Parathyroid adenoma (tissue), 2 donors: ENCODE data around the gene ARHGEF1.

Experiments used
- H2AFZ ChIP-seq: fragments of 300-600 bp; sonication (generic); one replicate; pipeline ENCODE4 v1.7.0; 2017; ENCODE audit warnings: antibody characterized with exemption, mild to moderate bottlenecking
- H3K27ac ChIP-seq: fragments of 300-600 bp; sonication (generic); one replicate; pipeline ENCODE4 v1.7.0; 2017
- H3K27me3 ChIP-seq: fragments of 300-600 bp; sonication (generic); one replicate; pipeline ENCODE4 v1.7.0; 2017; ENCODE audit warnings: low read length; ENCODE audit not compliant: control insufficient read depth, insufficient read depth
- H3K36me3 ChIP-seq: fragments of 300-600 bp; sonication (generic); one replicate; pipeline ENCODE4 v1.7.0; 2017; ENCODE audit warnings: low read length; ENCODE audit not compliant: control insufficient read depth, insufficient read depth
- H3K4me1 ChIP-seq: fragments of 300-600 bp; sonication (generic); one replicate; pipeline ENCODE4 v1.7.0; 2017; ENCODE audit warnings: control low read depth
- H3K4me2 ChIP-seq: fragments of 300-600 bp; sonication (generic); one replicate; pipeline ENCODE4 v1.7.0; 2017; ENCODE audit warnings: low read length
- H3K4me3 ChIP-seq: fragments of 300-600 bp; sonication (generic); one replicate; pipeline ENCODE4 v1.7.0; 2017; ENCODE audit warnings: low read depth, low read length
- H3K79me2 ChIP-seq: fragments of 300-600 bp; sonication (generic); one replicate; pipeline ENCODE4 v1.7.0; 2017; ENCODE audit warnings: control low read depth
- H3K9ac ChIP-seq: fragments of 300-600 bp; sonication (generic); one replicate; pipeline ENCODE4 v1.7.0; 2017; ENCODE audit warnings: mild to moderate bottlenecking
- H3K9me3 ChIP-seq: fragments of 300-600 bp; sonication (generic); one replicate; pipeline ENCODE4 v1.7.0; 2017; ENCODE audit warnings: low read length; ENCODE audit not compliant: control insufficient read depth
- CTCF ChIP-seq: fragments of 300-600 bp; sonication (generic); IDR thresholded peaks from one replicate; pipeline ENCODE4 v1.7.0; 2017; ENCODE audit warnings: antibody characterized with exemption, mild to moderate bottlenecking
- donor health status: primary hyperparathyroidism.

ARHGEF1 gene

GRCh38 chr19:41876847-41877832, 5.8 kb upstream of the ARHGEF1 start, which contains the start of gene CD79A:
Gene CD79A (plus strand): TSS chr19:41877279. CDS start chr19:41877305, 26 bp downstream.
- no peak for TF ChIP-seq CTCF
- H3K4me3 ChIP-seq = no peak within 1 kb of the TSS
- no peaks in the 10 kb centered on the region for H3K9me3 ChIP-seq
- H3K79me2 ChIP-seq = no peaks in the 10 kb centered on the region
- H3K4me2 ChIP-seq = no peak within 1 kb of the TSS
- no peak within 1 kb of the TSS for H2AFZ ChIP-seq
- no peaks in the 10 kb centered on the region for H3K36me3 ChIP-seq
- H3K9ac ChIP-seq = no peak within 1 kb of the TSS
- H3K4me1 ChIP-seq = no peaks in the 10 kb centered on the region
- no peaks in the 10 kb centered on the region for H3K27me3 ChIP-seq
- no peak within 1 kb of the TSS for H3K27ac ChIP-seq

DNA sequence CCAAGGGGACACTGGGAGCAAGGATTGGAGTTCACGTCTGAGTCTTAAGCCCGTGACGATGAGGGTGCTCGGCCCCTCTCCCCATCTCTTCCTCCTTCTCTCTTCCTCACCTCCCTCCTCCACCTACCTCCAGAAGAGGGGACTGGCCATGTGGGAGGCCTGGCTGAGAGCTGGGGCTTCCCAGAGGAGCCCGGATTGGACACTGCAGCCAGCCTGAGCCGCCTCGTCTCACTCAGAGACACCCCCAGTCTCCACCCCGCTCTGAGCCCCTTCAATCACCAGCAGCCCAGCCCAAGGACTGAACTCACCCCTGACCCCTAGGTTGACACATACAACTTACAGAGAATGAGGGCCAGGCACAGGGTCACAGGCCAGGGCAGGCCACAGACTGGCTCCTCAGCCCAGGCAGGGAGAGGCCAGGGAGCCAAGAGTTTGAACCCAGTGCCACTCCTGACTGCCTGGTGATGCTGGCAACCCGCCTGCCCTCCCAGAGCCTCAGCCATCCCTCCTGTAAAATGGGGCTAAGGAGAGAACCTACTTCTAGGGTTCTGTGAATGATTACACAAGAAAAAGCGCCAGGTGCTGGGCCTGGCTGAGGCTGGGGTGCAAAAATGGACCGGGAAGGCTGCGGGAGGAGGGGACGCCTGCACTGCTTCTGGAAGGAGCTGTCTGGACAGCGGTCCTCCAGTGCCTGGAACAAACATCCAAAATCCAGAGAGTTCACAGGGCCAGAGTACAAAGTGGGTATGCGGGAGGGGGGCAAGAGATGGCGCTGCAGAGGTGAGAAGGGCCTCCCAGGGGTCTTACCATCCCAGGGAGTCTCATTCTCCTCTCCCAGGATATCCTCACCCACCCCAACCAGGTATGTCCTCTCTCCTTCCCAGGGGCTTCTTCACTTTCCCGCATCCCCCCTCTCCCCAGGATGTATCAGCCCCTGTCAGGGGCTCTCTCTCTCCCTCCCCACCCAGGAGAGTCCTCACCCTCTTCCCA, 4.8 kb upstream of the ARHGEF1 start:
- no peaks in the 10 kb centered on the region for H3K4me1 ChIP-seq

DNA sequence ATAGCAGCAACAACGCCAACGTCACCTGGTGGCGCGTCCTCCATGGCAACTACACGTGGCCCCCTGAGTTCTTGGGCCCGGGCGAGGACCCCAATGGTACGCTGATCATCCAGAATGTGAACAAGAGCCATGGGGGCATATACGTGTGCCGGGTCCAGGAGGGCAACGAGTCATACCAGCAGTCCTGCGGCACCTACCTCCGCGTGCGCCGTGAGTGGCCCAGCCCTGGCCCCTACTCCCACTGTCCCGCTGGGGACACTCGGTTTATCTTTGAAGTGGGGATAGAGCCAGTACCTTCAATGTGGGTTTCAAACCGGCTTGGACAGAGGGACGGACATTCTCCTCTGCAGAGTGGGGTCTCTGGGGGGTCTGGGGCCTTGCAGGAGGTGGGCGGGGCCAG, 3.9 kb upstream of the ARHGEF1 start:
- Histone ChIP-seq H3K9ac (no peak overlapping the region), H3K4me2 (no peak overlapping the region), H3K27me3 (no peaks in the 10 kb centered on the region), H2AFZ (no peak overlapping the region), H3K79me2 (no peaks in the 10 kb centered on the region), H3K9me3 (no peaks in the 10 kb centered on the region), H3K27ac (no peak overlapping the region), H3K36me3 (no peaks in the 10 kb centered on the region), H3K4me1 (peaks cover 5% of the 10 kb centered on the region), H3K4me3 (no peak overlapping the region)
- no peak for TF ChIP-seq CTCF

More for the DNA sequence above, 4.8 kb upstream of the ARHGEF1 start:
- Histone ChIP-seq H3K4me2 (no peak overlapping the region), H3K9ac (no peak overlapping the region), H3K36me3 (no peaks in the 10 kb centered on the region), H3K27ac (no peak overlapping the region), H3K27me3 (no peaks in the 10 kb centered on the region), H3K9me3 (no peaks in the 10 kb centered on the region), H3K79me2 (no peaks in the 10 kb centered on the region), H3K4me3 (no peak overlapping the region), H2AFZ (no peak overlapping the region)
- TF ChIP-seq CTCF = no peak

- Histone ChIP-seq H3K27me3 (no peaks in the 10 kb centered on the region), H3K9me3 (no peaks in the 10 kb centered on the region), H3K79me2 (peaks cover 5% of the 10 kb centered on the region), H3K4me3 (no peak overlapping the region), H3K27ac (no peak overlapping the region), H3K9ac (no peak overlapping the region), H3K4me2 (no peak overlapping the region), H2AFZ (no peak overlapping the region), H3K36me3 (no peaks in the 10 kb centered on the region), H3K4me1 (peaks cover 6% of the 10 kb centered on the region)
- TF ChIP-seq CTCF = no peak
These were observed 3.2 kb upstream of the ARHGEF1 start for GRCh38 chr19:41879670-41880328.
